CD4-positive, alpha-beta T cell treated with Interleukin-4 for 1 hour (primary cell): ENCODE results near the gene PPP6R3.
A peak's percentile ranks its signal among the peaks of the same experiment; 100 is the strongest.
"Not testable (repeated sequence)": the region's sequence is repeated elsewhere in the genome, so short reads cannot be mapped to it uniquely, and the experiment has no call there.

Experiments used
- DNase-seq, 2 donors: peaks; one replicate each; pipeline ENCODE4 v3.0.0-alpha.2; 2020 to 2022

The PPP6R3 gene, protein sequence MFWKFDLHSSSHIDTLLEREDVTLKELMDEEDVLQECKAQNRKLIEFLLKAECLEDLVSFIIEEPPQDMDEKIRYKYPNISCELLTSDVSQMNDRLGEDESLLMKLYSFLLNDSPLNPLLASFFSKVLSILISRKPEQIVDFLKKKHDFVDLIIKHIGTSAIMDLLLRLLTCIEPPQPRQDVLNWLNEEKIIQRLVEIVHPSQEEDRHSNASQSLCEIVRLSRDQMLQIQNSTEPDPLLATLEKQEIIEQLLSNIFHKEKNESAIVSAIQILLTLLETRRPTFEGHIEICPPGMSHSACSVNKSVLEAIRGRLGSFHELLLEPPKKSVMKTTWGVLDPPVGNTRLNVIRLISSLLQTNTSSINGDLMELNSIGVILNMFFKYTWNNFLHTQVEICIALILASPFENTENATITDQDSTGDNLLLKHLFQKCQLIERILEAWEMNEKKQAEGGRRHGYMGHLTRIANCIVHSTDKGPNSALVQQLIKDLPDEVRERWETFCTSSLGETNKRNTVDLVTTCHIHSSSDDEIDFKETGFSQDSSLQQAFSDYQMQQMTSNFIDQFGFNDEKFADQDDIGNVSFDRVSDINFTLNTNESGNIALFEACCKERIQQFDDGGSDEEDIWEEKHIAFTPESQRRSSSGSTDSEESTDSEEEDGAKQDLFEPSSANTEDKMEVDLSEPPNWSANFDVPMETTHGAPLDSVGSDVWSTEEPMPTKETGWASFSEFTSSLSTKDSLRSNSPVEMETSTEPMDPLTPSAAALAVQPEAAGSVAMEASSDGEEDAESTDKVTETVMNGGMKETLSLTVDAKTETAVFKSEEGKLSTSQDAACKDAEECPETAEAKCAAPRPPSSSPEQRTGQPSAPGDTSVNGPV

GRCh38 chr11:68460741-68461574, at the start of gene PPP6R3:
PPP6R3 (plus strand) TSS chr11:68460752; CDS start chr11:68537665, 76,913 bp downstream.
- peak in 1 of 2 donors; percentile 38 for DNase-seq

- no peak for DNase-seq
These were observed 49.0 kb upstream of the PPP6R3 start for GRCh38 chr11:68411501-68411991.

- DNase-seq, result no peak
These were observed 47.7 kb upstream of the PPP6R3 start for GRCh38 chr11:68412593-68413475.

GRCh38 chr11:68413591-68413999, 47.0 kb upstream of the PPP6R3 start:
- no peak for DNase-seq

GRCh38 chr11:68414496-68415221, 45.9 kb upstream of the PPP6R3 start:
- no peak for DNase-seq

DNA sequence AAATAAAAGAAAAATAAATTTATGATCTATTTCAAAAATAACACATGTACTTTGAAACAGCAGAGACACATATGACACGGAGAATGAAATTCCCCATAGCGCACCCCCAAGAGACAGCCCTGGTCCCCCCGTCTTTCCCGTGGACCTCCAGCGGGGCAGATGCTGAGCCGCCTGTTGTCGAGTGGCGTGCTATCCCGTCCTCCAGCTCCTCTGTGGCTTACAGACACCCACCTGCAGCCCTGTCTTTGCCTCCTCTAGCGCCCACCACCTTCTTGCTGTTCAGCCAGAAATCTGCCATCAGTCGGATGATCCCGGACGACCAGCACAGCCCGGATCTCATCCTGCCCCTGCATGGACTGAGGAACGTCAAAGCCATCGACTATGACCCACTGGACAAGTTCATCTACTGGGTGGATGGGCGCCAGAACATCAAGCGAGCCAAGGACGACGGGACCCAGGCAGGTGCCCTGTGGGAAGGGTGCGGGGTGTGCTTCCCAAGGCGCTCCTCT, 44.4 kb upstream of the PPP6R3 start:
- no peak for DNase-seq

DNA sequence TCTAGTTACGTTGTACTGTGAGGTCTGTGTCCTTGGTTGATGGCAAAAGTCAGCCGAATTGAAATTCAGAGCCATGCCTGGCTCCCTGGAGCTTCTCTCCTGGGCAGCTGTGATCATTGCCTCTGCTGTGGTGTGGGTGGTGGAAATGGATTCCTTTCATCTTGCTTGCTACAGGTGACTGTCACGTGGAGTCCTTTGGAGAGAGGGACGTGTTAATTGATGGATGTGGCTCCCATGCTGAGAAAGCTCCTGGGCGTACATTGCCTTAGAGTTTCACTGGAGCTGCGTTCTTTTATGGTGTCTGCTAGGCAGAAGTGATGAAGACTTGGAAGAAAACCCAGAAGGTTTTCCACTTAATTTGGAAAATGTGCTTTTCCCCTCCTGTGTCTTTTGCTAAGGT, 41.9 kb upstream of the PPP6R3 start:
- DNase-seq, result no peak

DNA sequence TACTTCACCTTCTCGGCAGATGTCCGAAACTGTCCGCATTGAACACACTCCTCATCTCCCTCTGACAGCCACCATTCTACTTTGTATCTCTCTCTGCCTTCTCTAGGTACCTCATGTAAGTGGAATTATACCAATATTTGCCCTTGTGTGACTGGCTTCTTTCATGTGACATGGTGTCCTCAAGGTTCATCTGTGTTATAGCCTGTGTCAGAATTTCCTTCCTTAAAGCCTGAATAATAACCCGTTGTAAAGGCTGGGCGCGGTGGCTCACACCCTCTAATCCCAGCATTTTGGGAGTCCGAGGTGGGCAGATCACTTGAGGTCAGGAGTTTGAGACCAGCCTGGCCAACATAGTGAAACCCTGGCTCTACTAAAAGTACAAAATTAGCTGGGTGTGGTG, 40.4 kb upstream of the PPP6R3 start:
- DNase-seq, result no peak

DNA sequence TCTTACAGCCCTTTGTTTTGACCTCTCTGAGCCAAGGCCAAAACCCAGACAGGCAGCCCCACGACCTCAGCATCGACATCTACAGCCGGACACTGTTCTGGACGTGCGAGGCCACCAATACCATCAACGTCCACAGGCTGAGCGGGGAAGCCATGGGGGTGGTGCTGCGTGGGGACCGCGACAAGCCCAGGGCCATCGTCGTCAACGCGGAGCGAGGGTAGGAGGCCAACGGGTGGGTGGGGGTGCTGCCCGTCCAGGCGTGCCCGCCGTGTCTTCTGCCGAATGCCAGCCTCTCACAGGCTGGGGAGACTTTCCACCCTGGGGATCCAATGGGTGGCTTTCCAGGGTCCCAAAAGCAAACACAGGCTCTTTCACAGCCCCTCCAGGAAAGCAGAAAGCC, 37.1 kb upstream of the PPP6R3 start:
- no peak for DNase-seq

GRCh38 chr11:68424101-68424632, 36.4 kb upstream of the PPP6R3 start:
- no peak for DNase-seq

- DNase-seq, result no peak
These were observed 35.3 kb upstream of the PPP6R3 start for GRCh38 chr11:68424981-68425865.

- DNase-seq, result no peak
These were observed 34.6 kb upstream of the PPP6R3 start for GRCh38 chr11:68425866-68426380.

DNA sequence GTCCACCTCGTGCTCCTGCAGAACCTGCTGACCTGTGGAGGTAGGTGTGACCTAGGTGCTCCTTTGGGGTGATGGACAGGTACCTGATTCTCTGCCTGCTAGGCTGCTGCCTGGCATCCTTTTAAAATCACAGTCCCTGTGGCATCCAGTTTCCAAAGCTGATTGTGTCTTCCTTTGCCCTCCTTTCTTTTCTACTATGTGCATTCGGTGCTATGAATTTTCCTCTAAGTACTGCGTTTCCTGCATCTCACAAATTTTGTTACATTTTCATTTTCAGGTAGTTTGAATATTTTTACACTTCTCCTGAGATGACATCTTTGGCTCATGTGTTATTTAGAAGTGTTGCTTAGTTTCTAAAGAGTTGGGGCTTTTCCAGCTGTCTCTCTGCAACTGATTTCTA, 30.9 kb upstream of the PPP6R3 start:
- DNase-seq, result no peak

DNA sequence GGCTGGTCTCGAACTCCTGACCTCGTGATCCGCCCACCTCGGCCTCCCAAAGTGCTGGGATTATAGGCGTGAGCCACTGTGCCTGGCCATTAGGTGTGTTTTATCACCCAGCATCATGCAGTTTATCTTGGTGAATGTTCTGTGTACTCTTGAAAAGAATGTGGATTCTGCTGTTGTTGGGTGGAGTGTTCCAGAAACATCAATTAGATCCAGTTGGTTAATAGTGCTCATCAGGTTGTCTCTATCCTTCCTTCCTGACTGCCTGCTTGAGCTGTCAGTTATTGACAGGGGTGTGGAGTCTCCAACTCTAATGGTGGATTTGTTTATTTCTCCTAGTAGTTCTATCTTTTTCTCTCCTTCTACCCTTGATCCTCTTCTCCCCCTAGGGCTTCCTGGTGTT, 30.2 kb upstream of the PPP6R3 start:
- no peak for DNase-seq

DNA sequence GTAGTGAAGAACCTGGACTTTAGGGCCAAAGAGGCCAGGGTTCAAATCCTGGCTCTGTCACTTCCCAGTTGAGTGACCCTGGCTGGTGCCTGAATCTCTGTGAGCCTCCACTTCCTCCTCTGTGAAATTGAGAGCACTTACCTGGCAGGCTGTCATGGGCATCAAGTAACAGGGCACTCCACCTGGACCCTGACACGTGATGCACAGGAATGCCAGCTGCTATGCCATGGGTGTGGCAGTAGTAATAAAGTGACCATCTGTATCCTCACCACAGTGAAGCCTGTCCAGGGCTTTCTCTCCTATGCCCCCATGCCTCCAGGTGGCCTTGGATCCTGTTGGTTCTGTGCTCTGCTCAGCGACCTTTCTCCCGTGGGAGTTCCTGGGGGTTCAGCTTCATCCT, 29.8 kb upstream of the PPP6R3 start:
- no peak for DNase-seq

DNA sequence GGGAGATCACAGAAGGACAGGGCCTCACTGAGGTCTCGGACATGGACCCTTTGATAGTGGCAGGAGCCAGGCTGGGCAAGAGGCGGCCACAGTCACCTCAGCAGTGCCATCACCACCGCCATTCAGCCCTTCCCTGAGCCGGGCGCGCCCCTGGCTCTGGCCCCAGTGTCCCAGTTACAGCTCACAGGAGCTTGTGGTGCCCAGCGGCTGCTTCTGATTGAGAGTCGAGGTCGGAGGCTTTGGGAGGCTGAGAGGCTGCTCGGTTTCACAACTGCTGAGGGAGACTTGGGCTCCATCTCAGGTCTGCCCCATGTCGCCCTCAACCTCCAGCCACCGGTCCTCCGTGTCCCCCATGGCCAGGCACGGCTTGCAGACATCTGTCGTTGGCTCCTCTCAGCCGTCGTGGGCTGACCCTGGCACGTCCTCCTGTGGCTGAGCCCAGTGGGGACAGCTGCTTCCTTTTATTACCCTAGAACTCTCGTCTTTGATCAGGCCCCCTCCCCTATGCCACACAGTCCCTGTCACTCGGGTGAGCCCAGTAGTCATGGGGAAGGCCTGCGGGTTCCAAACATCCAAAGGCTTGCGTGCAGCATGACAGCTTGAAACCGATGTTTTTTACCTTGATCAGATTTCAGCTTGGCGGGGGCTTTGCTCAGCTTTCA, 28.4 kb upstream of the PPP6R3 start:
- no peak for DNase-seq

DNA sequence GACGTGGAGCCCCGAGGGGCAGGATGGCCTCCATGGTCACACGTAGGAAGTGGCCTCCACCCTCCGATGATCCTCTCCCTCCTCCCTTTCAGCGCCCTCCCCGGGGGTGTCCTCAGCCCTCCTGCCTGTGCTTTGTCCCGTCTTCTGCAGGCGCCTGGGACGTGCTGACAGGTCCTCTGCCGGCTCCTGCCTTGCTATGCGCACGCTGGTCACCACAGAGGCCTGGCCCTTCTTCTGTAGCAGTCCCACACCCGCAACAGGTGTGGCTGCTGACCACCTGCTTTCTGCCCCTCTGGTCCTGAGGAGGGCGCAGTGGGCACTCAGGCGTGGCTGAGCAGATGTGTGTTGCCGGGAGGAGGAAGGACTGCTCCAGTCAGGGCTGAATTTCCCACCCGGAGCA, 27.7 kb upstream of the PPP6R3 start:
- no peak for DNase-seq

GRCh38 chr11:68433541-68433940, 27.0 kb upstream of the PPP6R3 start:
- no peak for DNase-seq

DNA sequence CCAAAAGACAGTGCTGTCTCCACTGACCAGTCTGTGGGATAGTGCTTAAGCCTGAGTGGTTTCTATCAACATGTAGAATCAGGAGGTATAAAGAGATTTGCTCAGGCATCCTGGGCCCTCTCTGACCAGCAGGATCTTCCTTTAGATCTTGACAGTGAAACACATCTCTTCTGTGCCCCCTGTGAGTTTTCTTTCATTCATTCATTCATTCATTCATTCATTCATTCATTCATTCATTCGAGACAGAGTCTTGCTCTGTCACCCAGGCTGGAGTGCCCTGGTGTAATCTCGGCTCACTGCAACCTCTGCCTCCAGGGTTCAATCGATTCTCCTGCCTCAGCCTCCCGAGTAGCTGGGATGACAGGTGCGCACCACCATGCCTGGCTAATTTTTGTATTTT, 26.4 kb upstream of the PPP6R3 start:
- DNase-seq, result not testable (repeated sequence)
